ENCODE results near the gene STIL.

DNA sequence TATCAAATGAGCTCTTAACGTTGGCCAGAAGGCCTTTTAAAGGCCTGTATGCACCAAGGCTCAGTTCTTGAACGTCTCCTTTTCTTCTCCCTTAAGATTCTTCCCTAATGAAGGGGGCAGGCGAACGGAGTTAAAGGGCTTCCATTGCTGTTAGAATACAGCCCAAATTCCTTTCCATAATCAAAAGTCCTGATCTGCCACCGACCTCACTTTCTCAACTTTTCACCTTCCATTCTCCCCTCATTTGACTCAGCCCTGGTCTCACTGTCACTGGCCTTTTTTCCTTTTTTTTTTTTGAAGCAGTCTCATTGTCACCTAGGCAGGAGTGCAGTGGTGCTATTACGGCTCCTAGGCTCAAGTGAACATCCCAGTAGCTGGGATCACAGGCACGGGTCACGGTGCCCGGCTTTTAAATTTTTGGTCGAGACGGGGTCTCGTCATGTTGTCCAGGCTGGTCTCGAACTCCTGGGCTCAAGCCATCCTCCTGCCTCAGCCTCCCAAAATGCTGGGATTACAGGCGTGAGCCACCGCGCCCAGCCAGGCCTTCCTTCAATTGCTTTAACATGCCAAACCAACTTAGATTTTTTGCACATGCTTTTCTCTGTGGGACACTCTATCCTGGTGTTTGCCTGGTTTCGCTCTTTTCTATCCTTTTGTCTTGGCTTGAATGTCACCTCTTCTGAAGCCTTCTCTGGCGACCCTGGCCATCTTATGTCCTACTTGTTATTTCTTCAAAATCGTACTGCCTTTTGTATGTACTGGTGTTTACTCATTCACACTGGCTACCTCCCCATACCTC lies 19.0 kb upstream of the STIL start:
- TF ChIP-seq, protein P1, sequence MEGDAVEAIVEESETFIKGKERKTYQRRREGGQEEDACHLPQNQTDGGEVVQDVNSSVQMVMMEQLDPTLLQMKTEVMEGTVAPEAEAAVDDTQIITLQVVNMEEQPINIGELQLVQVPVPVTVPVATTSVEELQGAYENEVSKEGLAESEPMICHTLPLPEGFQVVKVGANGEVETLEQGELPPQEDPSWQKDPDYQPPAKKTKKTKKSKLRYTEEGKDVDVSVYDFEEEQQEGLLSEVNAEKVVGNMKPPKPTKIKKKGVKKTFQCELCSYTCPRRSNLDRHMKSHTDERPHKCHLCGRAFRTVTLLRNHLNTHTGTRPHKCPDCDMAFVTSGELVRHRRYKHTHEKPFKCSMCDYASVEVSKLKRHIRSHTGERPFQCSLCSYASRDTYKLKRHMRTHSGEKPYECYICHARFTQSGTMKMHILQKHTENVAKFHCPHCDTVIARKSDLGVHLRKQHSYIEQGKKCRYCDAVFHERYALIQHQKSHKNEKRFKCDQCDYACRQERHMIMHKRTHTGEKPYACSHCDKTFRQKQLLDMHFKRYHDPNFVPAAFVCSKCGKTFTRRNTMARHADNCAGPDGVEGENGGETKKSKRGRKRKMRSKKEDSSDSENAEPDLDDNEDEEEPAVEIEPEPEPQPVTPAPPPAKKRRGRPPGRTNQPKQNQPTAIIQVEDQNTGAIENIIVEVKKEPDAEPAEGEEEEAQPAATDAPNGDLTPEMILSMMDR (IDR thresholded peaks at IDR 0.05; ENCODE audit: low read length) = no peak
- TF ChIP-seq EZH2 (IDR thresholded peaks at IDR 0.05; ENCODE audit: borderline replicate concordance, low read length) = no peak

All from OCI-LY1 (cell line).